ENCODE measurements around the gene ETV6. TPM values are rescaled to one million over a fixed set of nuclear protein-coding genes. Genes with fewer than 3 reads are reported as not detected.

The ETV6 gene
- total RNA-seq, 1 donor = 11.2 TPM

DNA sequence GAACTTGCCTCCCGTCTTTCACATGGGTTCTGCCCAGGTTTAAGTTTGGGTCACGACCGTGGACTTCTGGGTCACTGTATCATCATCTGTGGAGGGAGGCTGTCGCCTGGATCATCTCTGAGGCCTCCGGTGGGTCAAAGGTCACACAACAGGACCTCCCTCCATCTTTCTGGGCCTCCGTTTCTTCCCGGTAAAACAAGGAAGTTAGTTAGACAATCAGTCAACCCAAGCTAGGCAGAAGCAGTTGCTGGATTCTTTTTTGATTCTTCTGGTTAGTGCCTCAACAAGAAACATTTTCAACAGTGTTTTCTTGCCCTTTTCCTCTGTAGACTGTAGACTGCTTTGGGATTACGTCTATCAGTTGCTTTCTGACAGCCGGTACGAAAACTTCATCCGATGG is 234.6 kb downstream of the ETV6 start:
- TF ChIP-seq, protein P1, sequence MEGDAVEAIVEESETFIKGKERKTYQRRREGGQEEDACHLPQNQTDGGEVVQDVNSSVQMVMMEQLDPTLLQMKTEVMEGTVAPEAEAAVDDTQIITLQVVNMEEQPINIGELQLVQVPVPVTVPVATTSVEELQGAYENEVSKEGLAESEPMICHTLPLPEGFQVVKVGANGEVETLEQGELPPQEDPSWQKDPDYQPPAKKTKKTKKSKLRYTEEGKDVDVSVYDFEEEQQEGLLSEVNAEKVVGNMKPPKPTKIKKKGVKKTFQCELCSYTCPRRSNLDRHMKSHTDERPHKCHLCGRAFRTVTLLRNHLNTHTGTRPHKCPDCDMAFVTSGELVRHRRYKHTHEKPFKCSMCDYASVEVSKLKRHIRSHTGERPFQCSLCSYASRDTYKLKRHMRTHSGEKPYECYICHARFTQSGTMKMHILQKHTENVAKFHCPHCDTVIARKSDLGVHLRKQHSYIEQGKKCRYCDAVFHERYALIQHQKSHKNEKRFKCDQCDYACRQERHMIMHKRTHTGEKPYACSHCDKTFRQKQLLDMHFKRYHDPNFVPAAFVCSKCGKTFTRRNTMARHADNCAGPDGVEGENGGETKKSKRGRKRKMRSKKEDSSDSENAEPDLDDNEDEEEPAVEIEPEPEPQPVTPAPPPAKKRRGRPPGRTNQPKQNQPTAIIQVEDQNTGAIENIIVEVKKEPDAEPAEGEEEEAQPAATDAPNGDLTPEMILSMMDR (IDR thresholded peaks at IDR 0.05; ENCODE audit: insufficient read depth, low read depth, low read length) = no peak
- DNase-seq (ENCODE audit: low read depth) = no peak
- no peak overlapping the region for H3K4me3 ChIP-seq (ENCODE audit: low read depth, low read length)

DNA sequence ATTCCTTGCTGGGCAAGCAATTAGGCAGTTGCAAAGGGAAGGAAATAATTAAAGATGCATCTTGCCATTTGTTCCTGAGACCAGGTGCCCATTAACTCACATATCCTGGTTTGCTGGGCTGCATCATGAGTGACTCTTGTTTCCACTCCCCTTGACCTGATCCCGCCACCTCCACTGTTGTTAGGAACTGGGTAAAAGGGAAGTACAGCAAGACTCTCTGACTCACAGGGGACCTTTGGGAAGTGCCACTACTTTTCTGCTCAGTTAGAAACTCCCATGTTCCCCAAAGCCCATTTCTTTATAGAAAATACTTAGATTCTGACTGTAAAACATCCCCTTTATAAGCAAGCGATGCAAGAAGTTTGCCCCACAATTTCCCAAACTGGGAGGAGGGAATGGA is 235.2 kb downstream of the ETV6 start:
- H3K4me3 ChIP-seq (ENCODE audit: low read depth, low read length) = no peak overlapping the region
- DNase-seq (ENCODE audit: low read depth) = no peak
- TF ChIP-seq, protein P1 (IDR thresholded peaks at IDR 0.05; ENCODE audit: insufficient read depth, low read depth, low read length) = no peak

DNA sequence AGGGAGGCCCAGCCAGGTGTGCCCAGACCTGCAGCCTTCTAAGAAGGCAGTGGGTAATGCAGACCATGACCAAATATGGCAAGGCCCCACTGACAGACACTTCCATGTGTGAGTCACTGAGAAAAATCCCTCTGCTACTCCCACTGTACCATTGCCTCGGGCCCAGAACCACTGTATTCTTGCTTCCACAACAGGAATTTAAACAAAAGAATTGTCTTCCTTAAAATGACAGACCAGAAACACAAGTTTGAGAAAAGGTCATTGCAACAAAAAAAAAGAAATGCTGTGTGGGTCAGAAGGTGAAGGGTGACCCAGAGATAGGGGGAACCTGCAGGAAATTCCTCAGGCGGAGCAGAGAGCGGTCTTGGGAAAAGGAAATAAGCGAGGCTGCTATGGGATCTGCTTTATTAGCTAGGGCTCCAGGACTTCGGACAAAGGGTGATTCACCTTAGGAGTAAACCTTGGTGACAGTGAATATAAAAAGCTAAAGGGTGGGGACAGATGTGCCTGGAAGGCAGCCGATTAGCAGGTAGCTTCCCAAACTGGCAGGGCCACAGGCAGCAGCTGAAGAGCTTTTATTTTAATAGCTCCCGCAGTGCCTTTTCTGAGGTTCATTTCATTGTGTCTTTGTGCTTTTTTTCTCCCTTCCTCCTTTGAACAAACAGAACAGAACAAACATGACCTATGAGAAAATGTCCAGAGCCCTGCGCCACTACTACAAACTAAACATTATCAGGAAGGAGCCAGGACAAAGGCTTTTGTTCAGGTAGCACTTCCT is 236.0 kb downstream of the ETV6 start:
- TF ChIP-seq, protein P1 (IDR thresholded peaks at IDR 0.05; ENCODE audit: insufficient read depth, low read depth, low read length) = no peak
- DNase-seq (ENCODE audit: low read depth) = peak; percentile 58
- H3K4me3 ChIP-seq (ENCODE audit: low read depth, low read length) = no peak overlapping the region

- TF ChIP-seq, protein P1 (IDR thresholded peaks at IDR 0.05; ENCODE audit: insufficient read depth, low read depth, low read length) = no peak
- no peak for DNase-seq (ENCODE audit: low read depth)
- no peak overlapping the region for H3K4me3 ChIP-seq (ENCODE audit: low read depth, low read length)
Observed at GRCh38 chr12:11886339-11886738, 236.9 kb downstream of the ETV6 start.

GRCh38 chr12:11888029-11888428 is 238.6 kb downstream of the ETV6 start:
- no peak overlapping the region for H3K4me3 ChIP-seq (ENCODE audit: low read depth, low read length)
- DNase-seq (ENCODE audit: low read depth) = no peak
- TF ChIP-seq, protein P1 (IDR thresholded peaks at IDR 0.05; ENCODE audit: insufficient read depth, low read depth, low read length) = no peak

- no peak for DNase-seq (ENCODE audit: low read depth)
- TF ChIP-seq, protein P1 (IDR thresholded peaks at IDR 0.05; ENCODE audit: insufficient read depth, low read depth, low read length) = no peak
- no peak overlapping the region for H3K4me3 ChIP-seq (ENCODE audit: low read depth, low read length)
Observed at GRCh38 chr12:11891346-11891745, 241.9 kb downstream of the ETV6 start.
